SKM-1 treated with dmso at 0.1 percent for 144 hours (cell line): Measurements from ENCODE around the gene SAFB.

ENCODE experiments used
- DNase-seq: peaks from one replicate; lab custom pipeline; 2025; ENCODE audit not compliant: unreplicated experiment; lab: John Stamatoyannopoulos, UW

The SAFB gene

GRCh38 chr19:5624741-5625278 lies 1.9 kb downstream of the SAFB start:
- no peak for DNase-seq

GRCh38 chr19:5625641-5626040 lies 2.8 kb downstream of the SAFB start:
- no peak for DNase-seq

- DNase-seq: peak; percentile 94
These were observed 4.6 kb downstream of the SAFB start for GRCh38 chr19:5627395-5627904.

GRCh38 chr19:5628461-5628860 lies 5.6 kb downstream of the SAFB start:
- no peak for DNase-seq

GRCh38 chr19:5628919-5629481 lies 6.1 kb downstream of the SAFB start:
- no peak for DNase-seq

GRCh38 chr19:5631567-5632240 lies 8.8 kb downstream of the SAFB start:
- DNase-seq: no peak

- DNase-seq: no peak
These were observed 9.3 kb downstream of the SAFB start for GRCh38 chr19:5632241-5632612.

- DNase-seq: no peak
These were observed 9.8 kb downstream of the SAFB start for GRCh38 chr19:5632657-5633056.

- no peak for DNase-seq
These were observed 12.5 kb downstream of the SAFB start for GRCh38 chr19:5635427-5635826.

- DNase-seq: no peak
These were observed 15.1 kb downstream of the SAFB start for GRCh38 chr19:5637971-5638370.

GRCh38 chr19:5641171-5641570 lies 18.3 kb downstream of the SAFB start:
- no peak for DNase-seq

GRCh38 chr19:5642204-5642603 lies 19.3 kb downstream of the SAFB start:
- no peak for DNase-seq

GRCh38 chr19:5643060-5643459 lies 20.2 kb downstream of the SAFB start:
- DNase-seq: no peak

- no peak for DNase-seq
These were observed 21.2 kb downstream of the SAFB start for GRCh38 chr19:5644037-5644436.

GRCh38 chr19:5645409-5645808 lies 22.5 kb downstream of the SAFB start:
- DNase-seq: no peak

- no peak for DNase-seq
These were observed 23.8 kb downstream of the SAFB start for GRCh38 chr19:5646703-5647102.

GRCh38 chr19:5648464-5648863 lies 25.6 kb downstream of the SAFB start:
- no peak for DNase-seq

- DNase-seq: no peak
These were observed 28.5 kb downstream of the SAFB start for GRCh38 chr19:5651361-5651760.

GRCh38 chr19:5652261-5652660 lies 29.4 kb downstream of the SAFB start:
- no peak for DNase-seq

GRCh38 chr19:5654931-5655330 lies 32.0 kb downstream of the SAFB start:
- DNase-seq: no peak

- DNase-seq: no peak
These were observed 32.5 kb downstream of the SAFB start for GRCh38 chr19:5655412-5655811.

- no peak for DNase-seq
These were observed 38.6 kb downstream of the SAFB start for GRCh38 chr19:5661483-5661882.

GRCh38 chr19:5663904-5664303 lies 41.0 kb downstream of the SAFB start:
- DNase-seq: no peak
